Amniotic epithelial cell (primary cell): Measurements from ENCODE around the gene ANTKMT.
"Not testable (repeated sequence)": the region's sequence is repeated elsewhere in the genome, so short reads cannot be mapped to it uniquely, and the experiment has no call there.

Experiments
- DNase-seq: peaks from one replicate; pipeline ENCODE4 v3.0.0-alpha.2; 2010; ENCODE audit warnings: low read depth

Gene ANTKMT

GRCh38 chr16:681746-682427, 39.1 kb upstream of the ANTKMT start:
- peak; percentile 40 for DNase-seq

- no peak for DNase-seq
Measured at GRCh38 chr16:682493-683395, 38.2 kb upstream of the ANTKMT start.

- no peak for DNase-seq
Measured at GRCh38 chr16:683396-684070, 37.4 kb upstream of the ANTKMT start.

DNA sequence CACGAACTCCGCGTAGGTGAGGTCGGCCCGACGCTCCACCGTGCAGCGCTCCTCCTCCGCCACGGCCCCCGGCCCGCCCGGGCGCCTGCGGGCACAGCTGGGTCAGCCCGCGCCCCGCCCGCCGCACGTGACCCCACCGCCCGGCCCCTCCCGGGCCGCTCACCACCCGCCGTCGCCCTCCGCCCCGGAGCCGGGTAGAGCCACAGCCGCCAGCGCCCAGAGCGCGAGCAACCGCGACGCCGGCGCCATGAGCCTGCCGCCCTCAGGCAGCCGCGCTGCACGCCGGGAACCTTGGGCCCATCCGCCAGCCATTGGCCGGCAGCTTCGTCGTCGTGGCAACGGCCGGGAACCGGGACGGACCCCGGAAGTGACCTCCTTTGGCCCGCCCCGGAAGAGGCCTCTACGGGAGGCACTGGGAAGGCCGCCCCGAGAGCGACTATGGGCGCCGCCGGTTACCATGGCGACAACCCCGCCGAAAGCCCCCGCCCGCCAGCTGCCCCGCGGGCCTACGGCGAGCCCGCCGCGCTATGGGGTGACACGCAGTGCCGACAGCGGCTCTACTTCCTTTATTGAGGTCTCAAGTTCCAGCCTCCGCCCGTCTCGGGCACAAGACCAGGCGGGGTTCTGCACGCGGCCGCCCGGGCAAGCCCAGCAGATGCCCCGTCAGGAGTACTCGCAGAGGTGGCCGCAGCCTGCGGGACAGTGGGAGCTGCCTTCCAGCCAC, 36.7 kb upstream of the ANTKMT start, which contains the start of gene JMJD8:
JMJD8 (minus strand) TSS at position 264 of the 724 bp plus-strand sequence; CDS start at position 249, 15 bp downstream.
- DNase-seq = peak; percentile 90

DNA sequence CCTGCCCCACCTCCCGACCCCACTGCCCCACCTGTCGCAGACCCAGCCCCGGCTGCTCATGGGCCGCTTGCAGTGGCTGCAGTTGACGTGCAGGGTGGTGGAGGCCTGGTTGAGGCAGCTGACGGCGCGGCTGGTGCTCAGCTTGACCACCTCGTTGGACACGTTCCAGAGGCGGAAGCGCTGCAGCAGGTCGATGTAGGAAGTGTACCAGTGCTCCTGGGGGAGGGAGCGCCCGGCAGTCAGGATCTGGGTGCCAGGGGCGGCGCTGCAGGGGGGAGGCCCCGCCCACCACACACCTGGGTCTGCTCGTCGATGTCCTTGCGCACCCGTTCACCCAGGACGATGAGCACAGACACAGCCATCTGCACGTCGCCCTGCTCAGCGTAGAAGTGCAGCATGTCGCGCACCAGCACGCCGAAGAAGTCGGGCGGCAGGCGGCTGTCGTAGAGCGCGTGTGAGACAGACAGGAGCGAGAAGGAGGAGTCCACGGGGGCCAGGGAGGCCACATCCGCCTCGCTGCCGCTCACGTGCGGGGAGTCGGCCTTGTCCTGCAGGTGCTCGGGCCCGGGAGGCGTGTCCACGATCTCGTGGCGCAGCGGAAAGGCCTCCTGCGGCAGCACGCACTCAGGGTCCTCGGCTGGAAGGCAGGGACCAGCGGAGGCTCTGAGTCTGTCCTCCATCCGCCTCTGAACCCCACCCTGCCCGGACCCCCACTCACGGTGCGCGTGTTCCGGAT, 35.8 kb upstream of the ANTKMT start:
- DNase-seq = no peak

DNA sequence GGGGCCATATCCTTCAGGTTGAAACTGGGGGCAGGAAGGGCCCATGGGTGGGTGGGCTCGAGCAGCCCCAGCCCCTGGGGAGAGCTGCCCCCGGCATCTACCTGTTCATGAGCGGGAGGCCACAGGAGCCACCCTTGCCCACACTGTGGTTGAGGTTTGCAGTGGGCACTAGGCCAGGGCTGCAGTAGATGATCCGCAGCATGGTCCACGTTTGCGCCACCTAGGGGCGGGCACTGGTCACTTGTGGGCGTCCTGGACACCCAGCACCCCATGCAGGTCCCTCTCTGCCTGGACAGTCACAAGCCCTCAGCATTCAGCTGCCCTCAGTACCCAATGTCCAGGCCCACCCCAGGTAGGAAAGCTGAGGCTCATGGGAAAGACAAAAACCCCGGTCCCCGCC, 35.0 kb upstream of the ANTKMT start:
- peak; percentile 18 for DNase-seq

- no peak for DNase-seq
Measured at GRCh38 chr16:686459-687260, 34.3 kb upstream of the ANTKMT start.

DNA sequence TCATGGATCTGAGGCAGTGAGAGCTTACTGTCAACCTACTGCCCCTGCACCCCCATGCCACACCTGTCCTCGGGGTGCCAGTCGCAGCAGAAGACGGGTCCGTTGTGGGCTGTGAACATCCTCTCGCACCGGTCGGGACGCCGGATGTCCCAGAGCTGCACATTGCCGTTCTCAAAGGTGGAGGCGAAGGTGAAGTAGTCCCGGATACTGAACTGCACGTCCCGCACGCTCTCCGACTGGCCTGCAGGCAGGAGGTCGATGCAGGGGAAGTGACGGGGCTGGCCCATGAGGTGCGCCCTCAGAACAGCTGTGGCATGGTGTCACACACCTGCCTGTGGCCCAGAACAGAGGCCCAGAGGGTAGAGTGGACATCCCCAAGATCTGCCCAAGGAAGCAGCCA, 33.4 kb upstream of the ANTKMT start:
- DNase-seq = no peak

- no peak for DNase-seq
Measured at GRCh38 chr16:689175-689897, 31.6 kb upstream of the ANTKMT start.

DNA sequence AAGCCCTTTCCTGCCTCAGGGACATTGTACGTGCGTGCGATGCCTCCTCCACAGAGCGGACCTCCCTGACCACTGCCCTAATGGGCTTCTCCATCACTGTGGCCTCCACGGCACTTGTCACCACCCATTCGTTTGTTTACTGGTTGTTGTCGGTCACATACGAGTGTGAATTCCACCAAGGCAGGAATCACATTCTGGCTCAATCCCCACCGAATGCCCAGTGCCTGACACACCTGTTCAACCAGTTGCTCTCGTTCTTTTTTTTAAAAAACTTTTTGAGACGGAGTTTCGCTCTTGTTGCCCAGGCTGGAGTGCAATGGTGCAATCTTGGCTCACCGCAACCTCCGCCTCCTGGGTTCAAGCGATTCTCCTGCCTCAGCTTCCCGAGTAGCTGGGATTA, 29.7 kb upstream of the ANTKMT start:
- not testable (repeated sequence) for DNase-seq

DNA sequence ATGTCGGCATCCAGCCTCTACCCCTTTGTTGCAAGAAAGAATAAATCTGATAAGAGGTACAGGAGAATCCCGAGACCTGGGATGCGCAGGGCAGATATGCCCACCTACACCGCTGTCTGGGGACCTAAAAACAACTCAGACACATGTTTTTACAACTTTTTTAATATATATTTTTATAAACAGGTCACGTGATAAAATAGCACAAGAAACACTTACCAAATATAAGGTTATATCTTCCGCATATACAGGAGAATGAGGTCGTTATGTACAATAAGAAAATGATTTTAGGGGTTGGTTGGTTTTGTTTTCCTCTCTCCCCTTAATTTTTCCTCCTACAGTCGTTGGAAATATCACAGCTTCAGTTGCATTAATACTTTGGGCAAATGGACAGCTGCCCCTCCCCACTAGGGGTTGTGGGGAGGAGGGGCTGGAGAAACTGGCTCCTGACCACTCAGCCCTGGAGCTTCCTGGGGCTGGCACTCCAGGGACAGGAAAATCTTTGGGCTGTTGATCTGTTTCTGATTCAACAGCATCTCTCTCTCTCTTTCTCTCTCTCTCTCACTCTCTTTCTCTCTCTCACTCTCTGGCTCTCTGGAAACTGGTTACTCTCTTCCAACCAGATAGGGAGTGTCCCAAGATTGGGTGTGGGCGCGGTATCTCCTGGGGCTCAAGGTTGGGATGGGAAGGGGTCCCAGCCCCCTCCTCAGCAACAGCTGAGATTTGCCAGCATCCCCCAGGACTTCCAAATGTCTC, 28.4 kb upstream of the ANTKMT start:
- DNase-seq = no peak

- no peak for DNase-seq
Measured at GRCh38 chr16:693364-693763, 27.6 kb upstream of the ANTKMT start.

DNA sequence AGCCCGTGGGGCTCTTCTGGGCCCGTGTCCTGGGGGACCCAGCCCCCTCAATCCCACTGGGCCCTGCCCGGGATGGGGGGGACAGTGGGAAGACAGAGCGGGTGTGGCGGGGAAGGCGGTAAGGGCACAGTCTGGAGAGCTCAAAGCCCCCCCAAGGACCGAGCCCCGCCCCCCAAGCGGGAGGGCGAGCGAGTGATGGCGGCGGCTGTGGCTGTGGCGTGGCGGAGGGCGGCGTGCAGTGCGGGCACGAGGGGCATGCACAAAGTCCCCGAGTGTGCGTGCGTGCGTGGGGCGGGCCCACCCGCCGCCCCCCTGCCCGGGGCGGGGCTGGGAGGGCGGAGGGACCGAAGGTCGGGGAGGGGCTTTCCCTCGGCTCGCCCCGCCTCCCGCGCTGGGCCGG, 27.2 kb upstream of the ANTKMT start:
- no peak for DNase-seq

- DNase-seq = no peak
Measured at GRCh38 chr16:694187-694862, 26.6 kb upstream of the ANTKMT start.

- no peak for DNase-seq
Measured at GRCh38 chr16:694863-695354, 26.0 kb upstream of the ANTKMT start.

- DNase-seq = no peak
Measured at GRCh38 chr16:695355-696089, 25.4 kb upstream of the ANTKMT start.

GRCh38 chr16:698911-699671, 21.9 kb upstream of the ANTKMT start:
- DNase-seq = no peak
